Stimulated activated CD4-positive, alpha-beta T cell treated with anti-CD3 and anti-CD28 coated beads, Interleukin-4, amount 100 ng/mL, for 4 hours (primary cell): ENCODE results near the gene GRK6.
"Not testable (repeated sequence)": the region's sequence is repeated elsewhere in the genome, so short reads cannot be mapped to it uniquely, and the experiment has no call there.

Source experiments
- DNase-seq, 2 experiments: peaks; one replicate each; pipeline ENCODE4 v3.0.0-alpha.2; 2020

The GRK6 gene

DNA sequence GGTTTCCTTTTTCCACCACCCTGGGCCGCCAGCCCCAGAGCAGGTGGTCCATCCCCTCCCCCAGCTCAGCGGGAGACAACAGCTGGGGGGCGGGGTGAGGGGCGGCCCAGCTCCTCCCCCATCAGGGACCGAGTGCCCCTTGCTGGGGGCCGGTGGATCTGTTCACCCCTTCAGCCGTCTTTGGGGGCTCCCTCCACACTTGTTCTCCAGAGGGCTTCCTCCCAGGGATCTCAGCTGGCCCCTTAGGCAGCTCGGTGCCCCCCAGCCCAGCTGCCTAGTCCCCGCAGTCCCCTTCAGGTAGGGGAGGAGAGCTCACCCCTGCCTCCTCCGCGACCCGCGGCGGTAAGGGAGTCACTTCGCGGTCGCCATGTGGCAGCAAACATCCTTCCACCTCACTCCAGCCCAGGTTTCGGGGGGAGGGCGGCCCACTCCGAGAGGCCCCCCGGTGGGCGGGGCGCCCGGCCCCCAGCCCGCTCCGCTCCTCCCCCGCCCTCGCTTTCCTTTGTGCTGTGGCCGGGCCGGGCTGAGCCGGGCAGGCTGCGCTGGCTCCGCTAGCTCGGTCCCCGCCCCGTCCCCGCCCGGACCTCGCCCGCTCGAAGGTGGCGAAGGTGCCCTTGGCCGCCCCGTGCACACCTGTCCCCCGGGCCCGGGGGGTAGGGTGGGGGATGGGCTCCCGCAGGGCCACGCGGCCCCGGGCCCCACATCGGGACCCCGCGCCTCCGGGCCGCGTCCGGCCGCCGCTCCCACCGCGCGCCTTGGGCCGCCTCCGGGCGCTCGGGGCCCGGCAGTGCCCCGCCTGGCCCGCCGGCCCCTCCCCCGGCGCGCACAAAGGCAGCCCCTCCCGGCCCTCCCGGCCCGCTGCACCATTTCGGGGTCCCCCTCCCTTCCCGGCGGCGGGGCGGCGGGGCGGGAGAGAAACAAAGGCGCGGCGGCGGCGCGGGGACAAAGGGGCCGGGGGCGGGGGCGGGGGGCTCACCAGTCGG lies 46.3 kb downstream of the GRK6 start:
- DNase-seq, result peak; percentile 51 to 55

DNA sequence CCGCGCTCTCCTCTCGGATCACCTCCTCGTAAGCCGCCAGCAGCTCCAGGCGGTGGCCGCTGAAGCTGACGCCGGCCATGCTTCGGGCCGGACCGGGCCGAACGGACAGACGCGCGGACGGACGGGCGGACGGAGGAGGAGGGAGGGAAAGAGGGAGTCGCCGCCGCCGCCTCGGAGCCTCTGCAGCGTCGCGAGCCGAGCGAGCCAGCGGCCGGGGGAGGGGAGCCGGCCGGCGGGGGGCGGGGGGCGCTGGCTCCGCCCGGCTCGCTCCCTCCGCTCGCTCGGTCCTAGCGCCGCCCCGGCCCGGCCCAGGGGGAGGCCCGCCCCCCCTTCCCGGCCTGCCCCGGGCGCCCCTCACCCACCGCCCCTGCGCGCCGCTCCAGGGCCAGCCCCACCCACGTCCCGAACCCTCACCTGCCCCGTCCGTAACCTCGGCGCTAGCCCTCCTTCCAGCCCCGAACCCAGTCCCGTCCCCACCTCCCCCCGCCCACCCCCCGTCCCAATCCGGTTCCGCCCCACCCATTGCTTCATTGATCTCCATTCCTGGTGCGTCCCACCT lies 47.0 kb downstream of the GRK6 start, which contains the start of gene DBN1:
DBN1 (minus strand) TSS at position 192 of the 559 bp plus-strand sequence; CDS start at position 79, 113 bp downstream.
- no peak for DNase-seq

DNA sequence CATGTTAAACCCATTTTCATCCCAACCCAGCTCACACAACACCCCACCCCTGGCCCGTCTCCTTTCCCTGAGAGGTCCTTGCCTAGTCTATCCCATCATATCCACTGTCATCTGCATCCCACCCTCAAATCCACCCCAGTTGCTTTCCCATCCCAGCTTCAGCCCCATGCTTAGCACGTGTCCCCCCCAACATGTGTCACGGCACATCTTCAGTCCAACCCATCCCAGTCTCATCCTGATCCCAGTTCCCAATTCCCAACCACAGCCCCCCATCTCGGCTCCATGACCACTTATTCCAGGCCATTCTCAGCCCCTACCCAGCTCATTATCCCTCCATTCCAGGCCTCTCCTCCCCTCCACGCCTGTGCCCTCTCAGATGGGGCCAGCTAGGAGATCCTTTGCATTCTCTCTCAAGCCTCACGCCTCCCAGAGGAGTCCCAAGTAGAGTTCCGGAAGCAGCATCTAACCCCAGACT lies 47.6 kb downstream of the GRK6 start:
- no peak for DNase-seq

DNA sequence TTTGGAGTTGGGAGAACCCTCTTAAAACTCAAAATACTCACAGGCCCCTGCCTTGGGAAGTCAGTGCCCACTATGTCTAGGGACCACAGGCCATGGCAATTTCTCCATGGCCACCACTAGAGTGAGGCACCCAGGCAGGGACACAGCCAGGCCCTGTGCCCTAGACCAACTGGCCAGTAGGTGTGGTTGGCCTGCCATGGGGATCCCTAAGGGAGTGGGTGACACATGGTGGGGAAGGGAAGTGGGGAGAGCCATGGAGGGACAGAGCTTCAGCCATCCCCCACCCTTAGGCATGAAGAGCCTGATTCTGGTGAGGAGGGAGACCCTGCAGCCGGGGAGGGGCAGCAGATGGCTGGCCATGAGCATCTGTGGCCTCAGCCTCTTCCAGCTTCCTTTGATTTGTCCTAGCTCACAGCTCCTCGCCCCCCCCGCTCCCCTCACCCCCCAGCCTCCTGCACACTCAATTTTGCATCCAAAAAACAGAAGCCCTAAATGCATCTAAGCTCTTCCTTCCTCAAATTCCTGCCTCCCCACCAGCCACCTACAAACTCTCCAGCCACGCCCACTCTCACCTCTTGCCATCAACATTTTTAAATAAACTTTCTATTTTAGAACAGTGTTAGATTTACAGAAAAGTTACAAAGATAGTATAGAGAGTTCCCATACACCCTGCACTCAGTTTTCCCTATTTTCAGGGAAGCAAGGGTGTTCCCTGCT lies 48.5 kb downstream of the GRK6 start:
- no peak for DNase-seq

DNA sequence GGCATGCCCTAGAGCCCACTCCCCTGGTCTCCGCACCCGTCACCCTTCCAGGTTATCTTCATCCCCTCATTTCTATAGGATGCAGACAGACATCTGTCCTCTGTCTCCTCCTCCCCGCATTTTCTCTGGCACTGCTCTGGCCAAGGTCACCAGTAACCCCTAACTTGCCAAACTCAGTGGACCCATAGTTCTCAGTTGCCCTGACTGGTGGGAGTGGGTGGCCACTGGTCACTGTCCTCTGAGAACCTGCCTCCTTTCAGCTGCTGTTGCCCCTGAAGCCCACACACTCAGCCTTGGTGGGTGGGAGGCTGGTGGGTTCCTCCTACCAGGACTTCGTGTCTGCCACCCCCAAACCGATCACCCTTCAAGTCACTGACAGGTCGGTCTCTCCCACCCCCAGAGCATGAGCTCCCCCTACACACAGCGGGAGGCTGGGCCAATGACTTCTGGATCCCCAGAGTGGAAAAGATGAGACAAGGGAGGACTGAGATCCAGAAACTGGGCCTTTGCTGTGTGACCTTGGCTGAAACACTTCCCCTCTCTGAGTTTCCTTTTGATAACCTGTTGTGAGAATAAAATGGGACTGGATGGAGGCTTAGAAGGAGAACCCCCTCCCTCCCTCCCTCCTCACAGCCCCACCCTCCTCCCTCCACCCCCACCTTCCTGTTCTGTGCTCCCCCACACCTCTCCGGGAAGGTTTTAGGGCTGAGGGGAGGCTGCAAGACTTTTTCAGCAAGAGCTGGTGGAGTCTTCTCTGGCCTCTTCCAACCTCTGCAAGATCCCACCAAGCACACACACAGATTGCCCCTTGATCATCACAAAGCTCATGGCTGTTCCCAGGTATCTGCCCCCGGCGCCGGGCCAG lies 49.3 kb downstream of the GRK6 start:
- peak in 1 of 2 experiments; percentile 32 for DNase-seq

DNA sequence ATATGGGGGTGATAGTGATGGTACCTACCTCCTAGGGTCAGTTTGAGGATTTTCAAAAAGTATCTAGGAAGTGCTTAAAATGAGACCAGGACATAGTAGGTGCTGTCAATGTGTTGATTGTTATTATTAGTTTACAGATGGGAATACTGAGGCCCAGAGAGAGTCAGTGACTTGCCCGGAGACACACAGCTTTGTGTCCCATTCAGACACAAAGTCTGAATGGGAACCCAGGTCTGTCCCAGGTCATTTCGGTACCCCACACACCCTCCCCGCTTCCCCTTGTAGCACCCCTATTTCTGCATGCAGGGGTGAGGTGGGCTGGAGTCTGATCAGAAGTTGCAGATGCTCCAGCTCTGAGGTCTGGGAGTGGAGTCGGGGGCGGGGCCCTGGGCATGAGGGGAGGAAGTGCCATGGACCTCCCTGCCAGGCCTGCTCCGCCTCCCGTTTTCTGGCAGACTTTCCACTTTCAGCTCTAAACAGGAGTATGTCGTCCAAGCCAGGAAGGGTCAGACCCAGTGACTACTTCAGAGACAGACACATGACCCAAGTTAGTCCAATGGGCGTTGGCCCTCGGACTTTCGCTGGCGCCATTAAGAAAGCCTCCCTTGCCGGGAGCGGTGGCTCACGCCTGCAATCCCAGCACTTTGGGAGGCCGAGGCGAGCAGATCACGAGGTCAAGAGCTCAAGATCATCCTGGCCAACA lies 50.2 kb downstream of the GRK6 start:
- DNase-seq, result no peak

DNA sequence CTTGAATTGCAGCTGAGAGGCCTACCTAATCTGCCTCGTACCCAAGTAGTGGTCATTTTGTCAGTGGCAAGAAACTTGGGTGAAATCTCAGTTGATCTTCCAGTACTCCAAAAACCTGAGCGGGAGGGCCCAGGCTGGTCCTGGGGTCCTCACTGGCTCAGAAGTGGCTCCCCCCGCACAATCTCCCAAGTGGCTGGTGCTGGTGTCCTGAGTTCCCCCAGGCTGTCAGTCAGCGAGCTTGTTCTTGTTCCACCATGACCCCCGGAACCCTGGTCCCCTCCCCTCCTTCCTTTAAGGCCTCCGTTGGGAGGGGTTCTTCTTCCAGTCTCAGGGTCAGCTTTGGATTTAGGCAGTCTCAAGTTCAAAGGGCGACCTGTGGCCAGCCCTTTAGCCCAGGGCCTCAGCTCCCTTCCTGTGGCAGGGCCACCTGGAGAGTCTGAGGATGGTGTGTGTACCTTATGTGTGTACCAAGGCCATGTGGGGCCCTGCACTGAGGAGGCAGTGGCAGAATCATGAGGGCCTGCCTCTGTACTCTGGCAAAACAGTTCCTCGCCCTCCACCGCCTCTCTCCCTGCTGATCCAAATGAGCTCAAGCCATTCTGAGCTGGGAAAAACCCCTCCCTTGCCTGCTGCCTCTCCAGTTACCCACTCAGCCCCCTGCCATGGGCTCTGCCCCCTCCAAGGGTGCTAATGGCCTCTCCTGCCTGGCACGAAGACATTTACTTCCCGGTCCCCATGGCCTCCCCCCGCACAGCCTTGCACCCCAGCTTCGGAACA lies 51.4 kb downstream of the GRK6 start:
- no peak for DNase-seq

DNA sequence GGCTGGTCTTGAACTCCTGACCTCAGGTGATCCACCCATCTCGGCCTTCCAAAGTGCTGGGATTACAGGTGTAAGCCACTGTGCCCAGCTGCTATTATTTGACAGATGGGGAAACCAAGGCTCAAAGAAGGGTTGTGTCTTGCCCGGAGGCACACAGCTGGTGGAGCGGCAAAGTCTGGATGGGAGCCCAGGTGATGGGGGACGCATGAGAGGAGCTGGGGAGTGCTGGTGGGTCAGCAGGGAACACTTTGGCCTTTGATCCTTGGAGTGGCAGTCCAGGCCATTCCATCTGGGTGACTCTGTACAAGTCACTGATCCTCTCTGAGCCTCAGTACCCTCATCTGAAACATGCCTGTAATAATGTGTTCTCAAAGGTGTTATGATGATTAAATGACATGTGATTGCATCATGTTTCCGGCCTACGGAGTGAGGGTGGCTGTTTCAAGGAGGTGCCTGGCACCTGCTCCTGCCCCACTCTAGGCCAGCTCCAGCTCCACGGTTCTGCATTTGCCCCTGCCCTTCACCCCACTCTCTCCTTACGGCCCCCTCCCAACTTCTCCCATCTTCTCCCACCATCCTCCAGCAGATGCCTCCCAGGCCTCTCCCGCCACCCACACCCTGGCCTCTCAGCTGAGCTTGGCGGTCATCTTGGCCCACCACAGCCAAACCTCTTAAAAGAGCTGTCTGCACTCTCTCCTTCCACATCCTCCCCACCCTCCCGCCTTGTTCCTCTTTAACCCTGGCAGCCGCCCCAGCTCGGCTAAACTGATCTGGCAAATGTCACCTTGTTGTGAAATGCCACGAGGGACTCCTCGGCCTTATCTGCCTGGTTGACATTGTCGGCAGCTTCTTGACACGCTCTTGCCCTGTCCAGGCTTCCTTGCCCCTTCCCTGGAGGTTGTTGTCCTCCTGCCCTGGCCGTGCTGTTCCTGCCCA lies 52.5 kb downstream of the GRK6 start:
- peak in 1 of 2 experiments; percentile 48 for DNase-seq

DNA sequence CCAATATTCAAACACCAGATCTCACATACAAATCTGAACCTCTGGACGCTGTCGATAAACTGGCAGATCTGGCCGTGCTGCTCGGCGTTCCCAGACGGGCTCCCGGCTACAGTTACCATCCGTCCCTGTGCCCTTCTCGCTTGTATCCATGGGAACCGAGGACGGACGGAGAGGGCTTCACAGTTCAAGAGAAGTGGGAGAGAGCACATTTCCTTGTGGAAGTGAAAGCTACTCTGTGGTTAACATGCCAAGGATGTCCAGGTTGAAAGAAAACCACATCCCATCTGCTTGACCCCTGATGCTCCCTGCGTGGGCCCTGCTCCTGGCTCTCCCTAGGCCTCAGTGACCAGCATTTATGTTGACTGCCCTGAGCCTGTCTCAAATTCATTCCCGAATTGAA lies 53.3 kb downstream of the GRK6 start:
- no peak for DNase-seq

DNA sequence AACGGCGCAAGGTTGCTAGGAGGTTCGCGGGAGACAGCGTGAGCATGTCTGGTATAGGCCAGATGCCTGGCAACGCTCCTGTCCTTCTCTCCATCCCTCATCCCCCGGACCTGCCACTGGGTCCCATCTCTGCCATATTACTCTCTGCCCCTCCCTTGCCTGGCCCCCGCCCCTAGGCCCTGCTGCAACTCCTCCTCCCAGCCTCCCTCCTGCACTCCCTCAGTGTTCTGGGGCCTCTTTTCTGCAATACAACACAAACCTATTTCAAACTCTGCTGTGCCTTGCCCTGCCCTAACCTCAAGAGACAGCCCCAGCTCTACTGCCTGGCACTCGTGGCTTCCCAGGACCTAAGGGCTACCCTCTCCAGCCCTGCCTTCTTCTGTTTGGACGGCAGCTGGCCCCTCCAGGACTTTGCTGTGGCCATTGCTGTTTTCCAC lies 55.9 kb downstream of the GRK6 start:
- no peak for DNase-seq

DNA sequence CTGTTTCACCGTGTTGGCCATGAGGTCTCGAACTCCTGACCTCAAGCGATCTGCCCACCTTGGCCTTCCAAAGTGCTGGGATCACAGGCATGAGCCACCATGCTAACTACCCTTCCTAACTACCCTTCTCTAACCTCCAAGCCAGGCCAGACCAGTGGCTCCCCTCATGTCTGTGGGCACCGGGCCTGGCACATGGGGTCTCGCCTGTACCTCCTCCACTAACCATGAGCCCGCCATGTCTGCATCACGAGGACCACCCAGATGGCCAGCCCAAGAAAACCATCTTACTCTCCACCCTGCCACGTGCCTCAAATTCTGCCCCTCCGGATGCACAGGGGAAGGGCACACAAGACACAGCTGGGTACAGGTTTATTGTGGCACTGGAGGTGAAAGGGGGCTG lies 56.6 kb downstream of the GRK6 start:
- no peak for DNase-seq

DNA sequence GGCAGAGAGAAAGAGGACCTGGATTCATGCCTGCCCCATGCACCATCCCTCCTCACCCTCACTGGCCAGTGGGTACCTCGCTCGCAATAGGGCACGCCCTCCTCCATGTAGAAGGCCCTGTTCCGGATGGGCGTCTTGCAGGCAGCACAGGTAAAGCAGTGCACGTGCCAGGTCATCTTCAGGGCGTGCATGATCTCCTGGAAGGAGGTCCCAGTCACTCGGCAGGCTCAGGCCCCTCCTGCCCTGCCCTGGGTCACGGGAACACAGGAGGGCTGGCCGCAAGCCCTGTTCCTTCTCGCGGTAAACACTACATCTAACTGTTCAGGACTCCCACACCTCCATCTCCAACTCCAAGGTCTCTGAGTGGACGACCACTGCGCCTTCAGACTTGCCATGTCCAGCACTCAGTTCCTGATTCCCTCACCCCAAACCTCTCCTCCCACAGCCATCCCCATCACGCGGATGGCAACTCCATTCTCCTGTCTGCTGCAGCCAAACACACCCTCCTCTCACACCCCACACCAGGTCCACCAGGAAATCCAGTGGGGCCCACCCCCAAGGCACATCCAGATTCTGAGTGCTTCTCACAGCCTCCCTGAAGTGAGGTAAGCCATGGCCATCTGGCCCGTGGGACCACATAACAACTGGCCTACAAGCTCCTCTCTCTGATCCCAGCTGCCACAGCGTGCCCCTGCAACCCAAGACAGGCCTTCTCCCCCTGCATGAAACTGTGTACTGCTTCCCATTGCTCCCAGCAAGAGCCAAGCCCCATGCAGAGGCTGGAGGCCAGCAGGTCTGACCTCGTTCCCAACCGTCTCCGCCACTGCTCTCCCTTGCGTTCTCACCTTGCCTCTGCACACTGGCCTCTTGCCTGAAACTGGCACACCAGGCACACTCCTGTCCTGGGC lies 57.8 kb downstream of the GRK6 start:
- no peak for DNase-seq

DNA sequence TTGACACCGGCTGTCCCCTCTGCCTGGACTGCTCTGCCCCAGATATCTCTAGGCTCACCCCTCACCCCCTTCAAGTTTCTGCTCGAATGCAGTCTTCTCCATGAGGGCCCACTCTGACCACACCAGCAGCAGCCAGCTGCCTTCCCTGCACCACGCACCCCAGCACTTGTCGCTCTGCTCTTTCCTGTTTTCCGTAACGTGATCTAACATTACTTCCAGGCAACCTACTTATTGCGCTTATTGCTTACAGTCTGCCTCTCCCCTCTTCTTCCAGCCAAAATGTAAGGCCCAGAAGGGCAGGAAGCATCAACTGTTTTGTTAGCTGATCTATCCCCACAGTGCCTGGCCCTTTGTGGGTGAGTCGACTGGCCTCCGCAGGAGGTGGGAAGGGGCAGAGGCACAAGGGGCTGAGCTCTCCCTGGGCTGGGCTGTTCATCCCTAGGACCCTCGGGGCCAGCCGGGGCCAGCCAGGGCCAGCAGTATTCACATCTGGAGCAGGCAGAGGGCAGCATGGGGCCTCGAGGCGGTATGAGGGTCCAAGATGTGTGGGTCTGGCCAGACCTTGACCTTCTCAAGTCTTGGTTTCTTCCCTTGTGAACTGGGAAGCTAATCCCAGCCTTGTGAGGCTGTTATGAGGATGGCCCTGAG lies 58.5 kb downstream of the GRK6 start:
- DNase-seq, result no peak

DNA sequence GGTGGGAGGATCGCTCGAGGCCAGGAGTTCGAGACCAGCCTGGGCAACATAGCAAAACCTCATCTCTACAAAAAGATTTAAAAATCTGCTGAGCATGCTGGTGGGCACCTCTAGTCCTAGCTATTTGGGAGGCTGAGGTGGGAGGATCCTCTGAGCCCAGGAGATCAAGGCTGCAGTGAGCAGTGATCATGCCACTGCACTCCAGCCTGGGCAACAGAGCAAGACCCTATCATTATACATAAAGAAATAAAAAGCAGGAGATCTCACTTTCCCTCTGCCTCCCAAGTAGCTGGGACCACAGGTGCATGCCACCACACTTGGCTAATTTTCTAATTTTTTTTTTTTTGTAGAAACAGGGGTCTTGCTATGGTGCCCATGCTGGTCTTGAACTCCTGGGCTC lies 59.3 kb downstream of the GRK6 start:
- not testable (repeated sequence) for DNase-seq

DNA sequence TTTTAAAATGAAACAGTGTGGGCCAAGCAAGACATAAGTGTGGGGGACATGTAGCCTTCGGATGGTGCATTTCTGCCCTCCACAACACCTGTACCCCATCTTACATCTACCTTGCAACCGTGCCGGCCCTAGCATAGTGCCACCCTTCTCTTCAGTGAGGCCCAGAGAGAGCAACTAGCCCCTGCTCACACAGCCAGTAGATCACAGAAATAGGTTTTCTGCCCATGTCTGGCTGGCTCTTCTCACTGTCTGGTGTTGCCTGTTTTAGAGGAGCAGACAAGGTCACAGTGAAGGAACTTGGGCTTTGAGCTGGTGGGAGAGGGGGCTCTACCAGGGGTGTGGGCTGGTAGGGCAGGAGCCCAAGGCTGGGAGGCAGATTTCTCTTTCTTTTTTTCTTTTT lies 59.8 kb downstream of the GRK6 start:
- no peak for DNase-seq

DNA sequence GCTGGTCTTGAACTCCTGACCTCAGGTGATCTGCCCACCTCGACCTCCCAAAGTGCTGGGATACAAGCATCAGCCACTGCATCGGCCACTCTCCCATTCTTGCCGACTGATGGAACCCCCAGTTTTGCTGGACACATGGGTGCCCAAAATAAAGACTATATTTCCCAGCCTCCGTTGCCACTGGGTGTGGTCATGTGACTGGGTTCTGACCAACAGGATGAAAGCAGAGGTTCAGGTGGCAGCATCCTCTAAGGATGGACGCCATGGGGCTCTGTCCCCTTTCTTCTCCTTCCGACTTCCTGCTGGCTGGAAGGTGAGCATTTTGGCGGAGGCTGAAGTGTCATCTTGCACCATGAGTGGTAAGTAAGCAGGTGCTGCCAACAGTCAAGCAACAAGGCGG lies 60.7 kb downstream of the GRK6 start:
- no peak for DNase-seq

DNA sequence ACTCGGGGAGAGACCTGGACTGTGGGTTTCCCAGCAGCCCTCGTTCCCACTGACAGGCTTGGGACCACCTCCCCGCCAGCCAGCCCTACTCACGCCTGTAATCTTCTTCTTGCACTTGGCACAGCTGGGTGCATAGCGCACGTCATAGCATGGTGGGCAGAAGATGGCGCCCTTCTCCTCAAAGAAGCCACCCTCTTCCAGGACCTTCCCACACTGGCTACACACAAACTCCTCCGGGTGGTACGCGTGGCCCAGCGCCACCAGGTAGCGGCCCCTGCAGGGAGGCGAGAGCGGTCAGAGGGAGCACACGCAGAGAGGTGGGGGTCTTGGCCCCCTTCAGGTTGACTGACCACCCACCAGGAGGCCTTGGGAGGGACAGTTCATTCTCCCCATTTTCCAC lies 61.5 kb downstream of the GRK6 start:
- DNase-seq, result no peak

DNA sequence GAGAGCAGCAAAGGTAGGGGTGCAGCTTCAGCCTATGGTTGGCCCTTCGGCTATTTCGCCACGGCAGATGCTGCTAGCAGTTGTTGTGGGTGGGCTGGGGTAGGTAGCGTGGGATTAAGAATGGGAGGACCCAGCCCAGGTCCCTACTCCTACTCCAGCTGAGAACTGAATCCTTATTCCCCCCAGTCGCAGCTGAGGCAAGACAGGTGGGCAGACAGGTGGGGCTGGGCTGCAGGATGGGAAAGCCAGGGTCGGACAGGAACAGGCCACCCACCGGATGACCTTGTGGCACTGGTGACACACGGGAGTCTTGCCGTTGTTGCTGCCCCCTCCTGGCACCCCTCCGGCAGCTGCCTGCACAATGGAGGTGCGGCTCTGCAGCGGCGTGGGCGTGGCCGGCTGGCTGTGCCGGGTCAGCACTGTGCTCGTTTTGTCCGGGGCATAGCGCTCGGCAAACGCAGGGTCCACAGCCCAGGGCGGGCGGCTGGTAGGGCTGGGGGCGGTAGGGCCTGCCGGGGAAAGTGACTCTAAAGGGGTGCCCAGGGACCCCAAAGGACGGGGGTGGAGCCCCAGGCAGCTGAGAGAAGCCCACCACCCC lies 62.7 kb downstream of the GRK6 start:
- no peak for DNase-seq
